B cell (primary cell): Measurements from ENCODE around the gene STMN3. TPM values are rescaled to one million over a fixed set of nuclear protein-coding genes. Genes with fewer than 3 reads are reported as not detected.

Source experiments
- ATAC-seq: fragments of 200-7000 bp; cut with Tn5 transposase; one replicate; pipeline ENCODE4 v1.10.0; 2021; ENCODE audit warnings: low read depth, mild to moderate bottlenecking, moderate number of reproducible peaks, moderate library complexity
- CTCF ChIA-PET: fragments of 350-600 bp; sonication (Branson Sonifier 250); formaldehyde crosslinking; loops from one replicate; lab custom pipeline; 2021; ENCODE audit warnings: antibody characterized with exemption, inconsistent platforms; lab: Charles Lee
- POLR2A ChIA-PET: fragments of 350-600 bp; sonication (Branson Sonifier 250); formaldehyde crosslinking; loops from one replicate; lab custom pipeline; 2021; ENCODE audit warnings: antibody characterized with exemption; lab: Charles Lee
- DNase-seq: peaks from one replicate; pipeline ENCODE4 v3.0.0; 2013
- H2AFZ ChIP-seq: 2 replicates; pipeline ENCODE4 v1.6.1; 2012; ENCODE audit warnings: mild to moderate bottlenecking, low read depth, low read length; ENCODE audit not compliant: insufficient read depth, poor library complexity, severe bottlenecking
- H3K27ac ChIP-seq, 2 donors: 1 replicate in 1 of 2; 2 replicates in 1 of 2; pipeline ENCODE4 v1.5.1; 2012 to 2013; ENCODE audit warnings: low read length in 2 of 2, mild to moderate bottlenecking in 2 of 2, moderate library complexity in 1 of 2
- H3K27me3 ChIP-seq, 4 experiments: fragments of 200-600 bp in 1 of 4; sonication (generic) in 1 of 4; replicated peaks in 1 of 4; 1 replicate in 2 of 4; 2 replicates in 2 of 4; pipeline versions ENCODE4 v1.6.1 to v1.7.0; 2013 to 2016; ENCODE audit warnings: low read length in 3 of 4, mild to moderate bottlenecking in 2 of 4, mixed read lengths in 1 of 4, moderate library complexity in 1 of 4; ENCODE audit not compliant: insufficient read depth in 4 of 4, control insufficient read depth in 3 of 4; ENCODE audit errors: control extremely low read depth in 1 of 4
- H3K36me3 ChIP-seq, 2 experiments: replicated peaks in 1 of 2; 1 replicate in 1 of 2; 2 replicates in 1 of 2; pipeline versions ENCODE4 v1.6.1 to v1.7.1; 2013; ENCODE audit warnings: low read length in 1 of 2; ENCODE audit not compliant: insufficient read depth in 2 of 2, control insufficient read depth in 1 of 2; ENCODE audit errors: control extremely low read depth in 1 of 2, extremely low read depth in 1 of 2
- H3K4me1 ChIP-seq, 2 donors: fragments of 200-600 bp in 1 of 2; sonication (generic) in 1 of 2; 1 replicate in 1 of 2; 2 replicates in 1 of 2; pipeline versions ENCODE4 v1.5.1 to v1.6.1; 2013 to 2017; ENCODE audit warnings: low read length in 2 of 2; ENCODE audit not compliant: control insufficient read depth in 2 of 2, insufficient read depth in 2 of 2
- H3K4me2 ChIP-seq: replicated peaks from 2 replicates; pipeline ENCODE3; 2012; ENCODE audit warnings: mild to moderate bottlenecking, low read depth, low read length; ENCODE audit not compliant: poor library complexity, severe bottlenecking
- H3K4me3 ChIP-seq, 5 experiments: fragments of 200-600 bp in 1 of 5; sonication (generic) in 1 of 5; 1 replicate in 3 of 5; 2 replicates in 2 of 5; pipeline versions ENCODE4 v1.5.1 to v1.7.0; 2011 to 2016; ENCODE audit warnings: low read length in 4 of 5, mild to moderate bottlenecking in 4 of 5, low read depth in 2 of 5, control low read depth in 1 of 5, moderate library complexity in 1 of 5; ENCODE audit not compliant: insufficient read depth in 1 of 5; ENCODE audit errors: control extremely low read depth in 1 of 5, extremely low read depth in 1 of 5
- H3K79me2 ChIP-seq: fragments of 200-600 bp; sonication (generic); one replicate; pipeline ENCODE4 v1.6.0; 2016; ENCODE audit warnings: low read length; ENCODE audit not compliant: control insufficient read depth, insufficient read depth
- H3K9ac ChIP-seq: fragments of 200-600 bp; sonication (generic); 2 replicates; pipeline ENCODE4 v1.6.1; 2017; ENCODE audit warnings: mild to moderate bottlenecking, low read length, moderate library complexity
- H3K9me3 ChIP-seq, 3 donors: one replicate each; pipeline versions ENCODE4 v1.6.1 to v1.7.1; 2013; ENCODE audit warnings: low read length in 2 of 3; ENCODE audit not compliant: control insufficient read depth in 2 of 3, insufficient read depth in 1 of 3; ENCODE audit errors: control extremely low read depth in 1 of 3
- H4K20me1 ChIP-seq: 2 replicates; pipeline ENCODE4 v1.6.0; 2012; ENCODE audit warnings: mild to moderate bottlenecking, low read length; ENCODE audit not compliant: insufficient read depth, control insufficient read depth, poor library complexity, severe bottlenecking
- H3K27ac Mint-ChIP-seq: one replicate; pipeline ENCODE4 v1.8.0; 2021; ENCODE audit warnings: mixed read lengths
- H3K27me3 Mint-ChIP-seq: one replicate; pipeline ENCODE4 v1.8.0; 2021; ENCODE audit warnings: mixed read lengths
- H3K4me1 Mint-ChIP-seq: one replicate; pipeline ENCODE4 v1.8.0; 2021; ENCODE audit warnings: mixed read lengths
- H3K4me3 Mint-ChIP-seq: one replicate; pipeline ENCODE4 v1.8.0; 2021; ENCODE audit warnings: mixed read lengths
- H3K9me3 Mint-ChIP-seq: one replicate; pipeline ENCODE4 v1.8.0; 2022; ENCODE audit warnings: mixed read lengths; ENCODE audit not compliant: insufficient read depth
- CTCF ChIP-seq: fragments of 200-600 bp; IDR thresholded peaks from one replicate; pipeline ENCODE4 v1.8.0; 2022; ENCODE audit warnings: antibody characterized with exemption, mild to moderate bottlenecking
- EZH2 ChIP-seq: IDR thresholded peaks from 2 replicates; pipeline ENCODE4 v1.6.1; 2012; ENCODE audit warnings: borderline replicate concordance, low read depth, mild to moderate bottlenecking, moderate library complexity, low read length; ENCODE audit not compliant: insufficient read depth, poor library complexity, severe bottlenecking
- WGBS: methylation state at CpG from one replicate; pipeline ENCODE4 v1.1.5; 2013; ENCODE audit warnings: missing lambda C conversion rate; ENCODE audit not compliant: insufficient coverage; 5-methylcytosine and 5-hydroxymethylcytosine counted together
- intact Hi-C: fragments of 100-400 bp; cut with micrococcal nuclease; formaldehyde crosslinking; loops from one replicate; pipeline ENCODE4 v1.10.0; 2022
- polyA plus RNA-seq: library from polyadenylated mRNA; depleted of rRNA; stranded (reverse); fragments of >200 nt; gene quantifications from 2 replicates; pipeline ENCODE4 v1.2.3, GENCODE V29; 2012
- total RNA-seq, 2 donors: library from RNA; stranded (reverse); fragments of 120-200 nt in 1 of 2; gene quantifications; 1 replicate in 1 of 2; 2 replicates in 1 of 2; pipeline versions ENCODE4 v1.2.3 to v1.2.4, GENCODE V29; 2013 to 2022

STMN3 gene
- total and polyA plus RNA-seq, 2 donors (not counting 1 experiment from before 2014, with no cell fraction given) = 35.0 to 59.4 TPM

GRCh38 chr20:63664143-63664851 is 11.1 kb upstream of the STMN3 start:
- DNase-seq (no peak), ATAC-seq (no peak)
- no peaks in the 10 kb centered on the region for H4K20me1 ChIP-seq
- H3K27ac ChIP-seq = no peak overlapping the region
- no peak overlapping the region for H3K4me3 Mint-ChIP-seq
- 98% methylated on average over 21 of the region's 22 CpGs for WGBS
- H3K9me3 ChIP-seq = no peaks in the 10 kb centered on the region
- POLR2A ChIA-PET = no interaction called here
- no peak overlapping the region for H3K4me3 ChIP-seq
- peaks cover 0 to 1% of the 10 kb centered on the region in 2 donors for H3K4me1 ChIP-seq
- no peaks in the 10 kb centered on the region for H3K27me3 ChIP-seq
- H3K27ac Mint-ChIP-seq = no peak overlapping the region
- H3K4me2 ChIP-seq = no peak overlapping the region
- H3K36me3 ChIP-seq = peaks cover 0 to 34% of the 10 kb centered on the region in 2 experiments
- H3K9ac ChIP-seq = no peak overlapping the region
- no peaks in the 10 kb centered on the region for H3K27me3 Mint-ChIP-seq
- CTCF ChIA-PET = no interaction called here
- intact Hi-C loops = no loop called here
- H2AFZ ChIP-seq = no peak overlapping the region
- peaks cover 18% of the 10 kb centered on the region for H3K79me2 ChIP-seq
- TF ChIP-seq EZH2 = no peak
- TF ChIP-seq CTCF = no peak
- H3K9me3 Mint-ChIP-seq = no peaks in the 10 kb centered on the region
- peaks cover 2% of the 10 kb centered on the region for H3K4me1 Mint-ChIP-seq

- H3K27me3 Mint-ChIP-seq = no peaks in the 10 kb centered on the region
- no peak overlapping the region for H3K4me3 ChIP-seq
- no peaks in the 10 kb centered on the region for H3K27me3 ChIP-seq
- H3K4me1 Mint-ChIP-seq = peaks cover 6% of the 10 kb centered on the region
- no peak for TF ChIP-seq EZH2
- TF ChIP-seq CTCF = no peak
- H2AFZ ChIP-seq = no peak overlapping the region
- H3K4me2 ChIP-seq = no peak overlapping the region
- ATAC-seq (no peak), DNase-seq (no peak)
- CTCF ChIA-PET = no interaction called here
- H3K27ac ChIP-seq = no peak overlapping the region
- H3K79me2 ChIP-seq = peaks cover 18% of the 10 kb centered on the region
- H3K36me3 ChIP-seq = peaks cover 0 to 30% of the 10 kb centered on the region in 2 experiments
- H3K4me3 Mint-ChIP-seq = no peak overlapping the region
- H3K9me3 Mint-ChIP-seq = no peaks in the 10 kb centered on the region
- no peak overlapping the region for H3K27ac Mint-ChIP-seq
- 94% methylated on average over 26 of the region's 26 CpGs for WGBS
- no peaks in the 10 kb centered on the region for H3K9me3 ChIP-seq
- H3K4me1 ChIP-seq = peaks cover 5 to 9% of the 10 kb centered on the region in 2 donors
- POLR2A ChIA-PET = no interaction called here
- no peaks in the 10 kb centered on the region for H4K20me1 ChIP-seq
- intact Hi-C loops = no loop called here
- no peak overlapping the region for H3K9ac ChIP-seq
Observed at GRCh38 chr20:63663332-63664066, 10.3 kb upstream of the STMN3 start.
